ENCODE data around the gene PALMD.
A peak's percentile ranks its signal among the peaks of the same experiment; 100 is the strongest.

PALMD gene

GRCh38 chr1:99704356-99704816 lies 58.5 kb downstream of the PALMD start:
- no peaks in the 10 kb centered on the region for H3K9me3 ChIP-seq (ENCODE audit: control insufficient read depth, low read length)
- no peak overlapping the region for H2AFZ ChIP-seq
- H3K9ac ChIP-seq: no peak overlapping the region
- H3K79me2 ChIP-seq: no peaks in the 10 kb centered on the region
- no peak overlapping the region for H3K4me2 ChIP-seq (ENCODE audit: low read length)
- H3K4me1 ChIP-seq: peaks cover 13% of the 10 kb centered on the region
- no peaks in the 10 kb centered on the region for H3K27me3 ChIP-seq (ENCODE audit: control insufficient read depth, insufficient read depth, low read length)
- TF ChIP-seq, protein P1, sequence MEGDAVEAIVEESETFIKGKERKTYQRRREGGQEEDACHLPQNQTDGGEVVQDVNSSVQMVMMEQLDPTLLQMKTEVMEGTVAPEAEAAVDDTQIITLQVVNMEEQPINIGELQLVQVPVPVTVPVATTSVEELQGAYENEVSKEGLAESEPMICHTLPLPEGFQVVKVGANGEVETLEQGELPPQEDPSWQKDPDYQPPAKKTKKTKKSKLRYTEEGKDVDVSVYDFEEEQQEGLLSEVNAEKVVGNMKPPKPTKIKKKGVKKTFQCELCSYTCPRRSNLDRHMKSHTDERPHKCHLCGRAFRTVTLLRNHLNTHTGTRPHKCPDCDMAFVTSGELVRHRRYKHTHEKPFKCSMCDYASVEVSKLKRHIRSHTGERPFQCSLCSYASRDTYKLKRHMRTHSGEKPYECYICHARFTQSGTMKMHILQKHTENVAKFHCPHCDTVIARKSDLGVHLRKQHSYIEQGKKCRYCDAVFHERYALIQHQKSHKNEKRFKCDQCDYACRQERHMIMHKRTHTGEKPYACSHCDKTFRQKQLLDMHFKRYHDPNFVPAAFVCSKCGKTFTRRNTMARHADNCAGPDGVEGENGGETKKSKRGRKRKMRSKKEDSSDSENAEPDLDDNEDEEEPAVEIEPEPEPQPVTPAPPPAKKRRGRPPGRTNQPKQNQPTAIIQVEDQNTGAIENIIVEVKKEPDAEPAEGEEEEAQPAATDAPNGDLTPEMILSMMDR (IDR thresholded peaks at IDR 0.05): no peak
- H3K4me3 ChIP-seq (ENCODE audit: low read depth, low read length): no peak overlapping the region
- no peaks in the 10 kb centered on the region for H3K36me3 ChIP-seq (ENCODE audit: control insufficient read depth, insufficient read depth, low read length)
- no peak overlapping the region for H3K27ac ChIP-seq

DNA sequence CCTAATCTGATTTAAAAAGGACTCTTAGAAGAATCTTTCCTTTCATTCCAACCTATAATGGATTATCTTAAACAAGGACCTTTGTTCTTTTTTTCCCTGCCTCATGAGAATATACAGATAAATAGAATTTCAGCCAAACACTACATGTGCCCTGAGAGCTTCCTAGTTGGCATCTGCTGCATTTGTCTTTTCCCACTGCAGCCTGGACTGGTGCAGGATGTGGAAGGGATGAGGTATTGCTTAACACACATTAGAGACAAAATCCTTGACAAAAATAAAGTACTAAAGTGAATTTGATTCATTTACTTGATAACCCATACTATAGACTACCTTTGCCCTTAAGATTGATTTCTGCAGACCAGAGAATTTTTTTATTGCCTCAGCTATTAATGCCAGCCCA lies 59.5 kb downstream of the PALMD start:
- Histone ChIP-seq H3K9ac (no peak overlapping the region), H3K4me2 (ENCODE audit: low read length) (no peak overlapping the region), H3K79me2 (no peaks in the 10 kb centered on the region), H2AFZ (no peak overlapping the region), H3K9me3 (ENCODE audit: control insufficient read depth, low read length) (no peaks in the 10 kb centered on the region), H3K4me1 (peaks cover 17% of the 10 kb centered on the region), H3K27ac (peak overlapping the region; percentile 11), H3K4me3 (ENCODE audit: low read depth, low read length) (no peak overlapping the region), H3K27me3 (ENCODE audit: control insufficient read depth, insufficient read depth, low read length) (no peaks in the 10 kb centered on the region), H3K36me3 (ENCODE audit: control insufficient read depth, insufficient read depth, low read length) (no peaks in the 10 kb centered on the region)
- TF ChIP-seq, protein P1 (IDR thresholded peaks at IDR 0.05): no peak

DNA sequence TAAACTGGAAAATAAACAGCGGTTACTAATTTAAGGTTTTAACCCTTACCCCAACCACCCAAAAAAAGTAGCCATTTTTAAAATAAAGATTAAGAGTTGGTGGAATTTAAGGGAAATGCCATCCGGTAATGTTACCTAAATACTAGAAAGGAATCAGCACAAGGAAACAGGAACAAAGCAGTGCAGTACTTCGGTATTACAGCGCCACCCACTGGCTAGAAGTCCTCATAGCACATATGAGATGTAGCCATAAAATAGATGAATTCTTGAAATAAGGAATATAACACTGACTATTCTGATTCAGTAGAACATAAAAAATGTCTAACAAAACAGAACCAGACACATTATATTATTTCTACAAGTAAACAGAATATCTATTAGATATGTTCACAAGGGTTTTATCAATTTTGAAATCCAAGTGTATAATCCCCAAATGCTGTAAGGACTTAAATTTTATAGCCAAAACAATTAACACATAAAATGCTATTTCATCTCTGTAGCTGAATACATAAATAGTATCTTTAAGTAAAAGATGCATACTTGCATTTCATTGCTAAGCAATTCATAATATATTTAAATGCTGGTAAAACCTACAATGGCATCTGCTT lies 61.7 kb downstream of the PALMD start:
- H3K4me3 ChIP-seq (ENCODE audit: low read depth, low read length): no peak overlapping the region
- TF ChIP-seq, protein P1 (IDR thresholded peaks at IDR 0.05): peak; percentile 77
- no peaks in the 10 kb centered on the region for H3K79me2 ChIP-seq
- H3K4me1 ChIP-seq: peaks cover 17% of the 10 kb centered on the region
- H3K27me3 ChIP-seq (ENCODE audit: control insufficient read depth, insufficient read depth, low read length): no peaks in the 10 kb centered on the region
- H3K4me2 ChIP-seq (ENCODE audit: low read length): no peak overlapping the region
- no peaks in the 10 kb centered on the region for H3K36me3 ChIP-seq (ENCODE audit: control insufficient read depth, insufficient read depth, low read length)
- no peak overlapping the region for H3K9ac ChIP-seq
- no peak overlapping the region for H2AFZ ChIP-seq
- no peak overlapping the region for H3K27ac ChIP-seq
- H3K9me3 ChIP-seq (ENCODE audit: control insufficient read depth, low read length): no peaks in the 10 kb centered on the region

DNA sequence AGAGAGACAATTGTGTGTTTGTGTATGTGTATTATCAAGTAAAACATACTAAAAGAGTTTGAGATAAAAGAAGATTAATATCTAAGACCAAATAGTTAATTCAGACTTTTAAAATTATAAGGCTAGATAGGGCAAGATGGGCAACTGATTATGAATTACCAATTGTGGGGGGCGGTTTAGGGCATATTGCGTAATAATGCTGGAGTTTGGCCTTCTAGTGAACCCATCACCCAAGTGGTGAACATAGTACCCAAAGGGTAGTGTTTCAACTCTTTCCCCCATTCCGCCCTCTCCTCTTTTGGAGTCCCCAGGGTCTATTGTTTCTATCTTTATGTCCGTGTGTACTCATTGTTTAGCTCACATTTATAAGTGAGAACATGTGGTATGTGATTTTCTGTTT lies 65.1 kb downstream of the PALMD start:
- H3K36me3 ChIP-seq (ENCODE audit: control insufficient read depth, insufficient read depth, low read length): no peaks in the 10 kb centered on the region
- H3K27ac ChIP-seq: no peak overlapping the region
- no peak overlapping the region for H2AFZ ChIP-seq
- no peaks in the 10 kb centered on the region for H3K9me3 ChIP-seq (ENCODE audit: control insufficient read depth, low read length)
- no peak overlapping the region for H3K4me2 ChIP-seq (ENCODE audit: low read length)
- H3K4me1 ChIP-seq: peaks cover 9% of the 10 kb centered on the region
- no peak overlapping the region for H3K9ac ChIP-seq
- H3K79me2 ChIP-seq: no peaks in the 10 kb centered on the region
- no peaks in the 10 kb centered on the region for H3K27me3 ChIP-seq (ENCODE audit: control insufficient read depth, insufficient read depth, low read length)
- H3K4me3 ChIP-seq (ENCODE audit: low read depth, low read length): no peak overlapping the region
- TF ChIP-seq, protein P1 (IDR thresholded peaks at IDR 0.05): no peak

- Histone ChIP-seq H3K9ac (no peak overlapping the region), H3K36me3 (ENCODE audit: control insufficient read depth, insufficient read depth, low read length) (no peaks in the 10 kb centered on the region), H3K9me3 (ENCODE audit: control insufficient read depth, low read length) (no peaks in the 10 kb centered on the region), H3K79me2 (no peaks in the 10 kb centered on the region), H3K4me3 (ENCODE audit: low read depth, low read length) (no peak overlapping the region), H3K27ac (no peak overlapping the region), H3K27me3 (ENCODE audit: control insufficient read depth, insufficient read depth, low read length) (no peaks in the 10 kb centered on the region), H3K4me2 (ENCODE audit: low read length) (no peak overlapping the region), H3K4me1 (peaks cover 9% of the 10 kb centered on the region), H2AFZ (no peak overlapping the region)
- TF ChIP-seq, protein P1 (IDR thresholded peaks at IDR 0.05): no peak
Measured at GRCh38 chr1:99713006-99713405, 67.1 kb downstream of the PALMD start.

Data from parathyroid adenoma (tissue), 2 donors.